ENCODE results near the gene EML6. TPM values are rescaled to one million over a fixed set of nuclear protein-coding genes. Genes with fewer than 3 reads are reported as not detected.

Gene EML6
- total RNA-seq, 2 experiments from 2014 or later, result 0.95 to 1.8 TPM

GRCh38 chr2:55003706-55004639, 280.5 kb downstream of the EML6 start:
- DNase-seq, result no peak
- ChIA-PET CTCF (interaction anchor here (1.8 kb wide), 1 partner anchor 165 kb away, joined by 6 read pairs; no protein-coding TSS in a partner anchor), POLR2A (no interaction called here)
- Mint-ChIP-seq H3K27me3 (no peaks in the 10 kb centered on the region), H3K36me3 (ENCODE audit: low read depth) (peaks cover 2% of the 10 kb centered on the region), H3K27ac (no peak overlapping the region), H3K4me1 (peaks cover 28% of the 10 kb centered on the region), H3K4me3 (no peak overlapping the region), H3K9me3 (no peaks in the 10 kb centered on the region)

GRCh38 chr2:55006306-55006705, 282.8 kb downstream of the EML6 start:
- ChIA-PET POLR2A (no interaction called here), CTCF (interaction anchor here (0.9 kb wide), 1 partner anchor 107 kb away, joined by 3 read pairs; no protein-coding TSS in a partner anchor)
- H3K9me3 Mint-ChIP-seq, result no peaks in the 10 kb centered on the region
- peaks cover 37% of the 10 kb centered on the region for H3K4me1 Mint-ChIP-seq
- no peak overlapping the region for H3K4me3 Mint-ChIP-seq
- H3K36me3 Mint-ChIP-seq (ENCODE audit: low read depth), result peaks cover 2% of the 10 kb centered on the region
- H3K27me3 Mint-ChIP-seq, result no peaks in the 10 kb centered on the region
- no peak for DNase-seq
- H3K27ac Mint-ChIP-seq, result no peak overlapping the region

GRCh38 chr2:55009277-55010060, 286.0 kb downstream of the EML6 start:
- H3K9me3 Mint-ChIP-seq, result no peaks in the 10 kb centered on the region
- peak overlapping the region; percentile 76 for H3K27ac Mint-ChIP-seq
- no peaks in the 10 kb centered on the region for H3K27me3 Mint-ChIP-seq
- DNase-seq, result no peak
- peaks cover 2% of the 10 kb centered on the region for H3K36me3 Mint-ChIP-seq (ENCODE audit: low read depth)
- ChIA-PET CTCF (interaction anchor here (1.5 to 2.3 kb wide), 5 partner anchors 10 to 165 kb away, joined by 4 to 8 read pairs (median 5); partner anchors contain the start of gene RTN4), POLR2A (interaction anchor here (0.9 to 3.7 kb wide), 6 partner anchors 10 to 156 kb away, joined by 3 to 24 read pairs (median 4); partner anchors contain the start of gene RTN4)
- peak overlapping the region; percentile 78 for H3K4me3 Mint-ChIP-seq
- H3K4me1 Mint-ChIP-seq, result peaks cover 43% of the 10 kb centered on the region

- H3K4me1 Mint-ChIP-seq, result peaks cover 46% of the 10 kb centered on the region
- no peaks in the 10 kb centered on the region for H3K27me3 Mint-ChIP-seq
- H3K27ac Mint-ChIP-seq, result peak overlapping the region; percentile 76
- H3K4me3 Mint-ChIP-seq, result peak overlapping the region; percentile 78
- peaks cover 2% of the 10 kb centered on the region for H3K36me3 Mint-ChIP-seq (ENCODE audit: low read depth)
- ChIA-PET POLR2A (interaction anchor here (0.9 to 3.7 kb wide), 6 partner anchors 10 to 155 kb away, joined by 3 to 24 read pairs (median 4); partner anchors contain the start of gene RTN4), CTCF (interaction anchor here (0.8 to 2.3 kb wide), 7 partner anchors 11 to 164 kb away, joined by 3 to 8 read pairs (median 5); partner anchors contain the start of gene RTN4)
- H3K9me3 Mint-ChIP-seq, result no peaks in the 10 kb centered on the region
- DNase-seq, result peak; percentile 56
Observed at GRCh38 chr2:55010149-55010591, 286.7 kb downstream of the EML6 start.

GRCh38 chr2:55010915-55011314, 287.5 kb downstream of the EML6 start:
- H3K27me3 Mint-ChIP-seq, result no peaks in the 10 kb centered on the region
- no peak overlapping the region for H3K27ac Mint-ChIP-seq
- no peaks in the 10 kb centered on the region for H3K9me3 Mint-ChIP-seq
- DNase-seq, result no peak
- peaks cover 46% of the 10 kb centered on the region for H3K4me1 Mint-ChIP-seq
- CTCF ChIA-PET, result interaction anchor here (0.8 to 2.3 kb wide), 7 partner anchors 11 to 163 kb away, joined by 3 to 8 read pairs (median 5); partner anchors contain the start of gene RTN4
- H3K36me3 Mint-ChIP-seq (ENCODE audit: low read depth), result peaks cover 2% of the 10 kb centered on the region
- POLR2A ChIA-PET, result interaction anchor here (1.5 to 3.7 kb wide), 2 partner anchors 15 to 39 kb away, joined by 5 to 24 read pairs; partner anchors contain the start of gene RTN4
- H3K4me3 Mint-ChIP-seq, result no peak overlapping the region

GRCh38 chr2:55011831-55012671, 288.6 kb downstream of the EML6 start:
- H3K4me3 Mint-ChIP-seq, result no peak overlapping the region
- no peak overlapping the region for H3K27ac Mint-ChIP-seq
- peaks cover 35% of the 10 kb centered on the region for H3K4me1 Mint-ChIP-seq
- H3K36me3 Mint-ChIP-seq (ENCODE audit: low read depth), result peaks cover 2% of the 10 kb centered on the region
- H3K27me3 Mint-ChIP-seq, result no peaks in the 10 kb centered on the region
- no peak for DNase-seq
- ChIA-PET POLR2A (interaction anchor here (0.7 to 3.7 kb wide), 3 partner anchors 34 to 38 kb away, joined by 3 to 24 read pairs (median 7); partner anchors contain the start of gene RTN4), CTCF (interaction anchor here (0.9 to 2.3 kb wide), 8 partner anchors 36 to 307 kb away, joined by 3 to 8 read pairs (median 4); partner anchors contain the start of gene RTN4)
- H3K9me3 Mint-ChIP-seq, result no peaks in the 10 kb centered on the region

GRCh38 chr2:55012672-55013484, 289.4 kb downstream of the EML6 start:
- DNase-seq, result no peak
- Mint-ChIP-seq H3K27ac (no peak overlapping the region), H3K4me3 (no peak overlapping the region), H3K36me3 (ENCODE audit: low read depth) (peaks cover 2% of the 10 kb centered on the region), H3K4me1 (peaks cover 27% of the 10 kb centered on the region), H3K27me3 (no peaks in the 10 kb centered on the region), H3K9me3 (no peaks in the 10 kb centered on the region)
- ChIA-PET CTCF (interaction anchor here (0.9 to 3.7 kb wide), 10 partner anchors 35 to 491 kb away, joined by 3 to 24 read pairs (median 4); partner anchors contain the start of gene RTN4), POLR2A (interaction anchor here (0.7 to 1.0 kb wide), 2 partner anchors 33 to 38 kb away, joined by 3 to 7 read pairs; partner anchors contain the start of gene RTN4)

- Mint-ChIP-seq H3K4me3 (no peak overlapping the region), H3K4me1 (peaks cover 25% of the 10 kb centered on the region), H3K27ac (no peak overlapping the region), H3K9me3 (no peaks in the 10 kb centered on the region), H3K36me3 (ENCODE audit: low read depth) (peaks cover 2% of the 10 kb centered on the region), H3K27me3 (no peaks in the 10 kb centered on the region)
- CTCF ChIA-PET, result interaction anchor here (0.6 to 3.7 kb wide), 6 partner anchors 34 to 492 kb away, joined by 3 to 24 read pairs (median 4); partner anchors contain the start of gene RTN4
- DNase-seq, result no peak
- POLR2A ChIA-PET, result no interaction called here
Observed at GRCh38 chr2:55013936-55014335, 290.5 kb downstream of the EML6 start.

GRCh38 chr2:55014962-55015939, 291.8 kb downstream of the EML6 start:
- peaks cover 2% of the 10 kb centered on the region for H3K36me3 Mint-ChIP-seq (ENCODE audit: low read depth)
- H3K27me3 Mint-ChIP-seq, result no peaks in the 10 kb centered on the region
- POLR2A ChIA-PET, result no interaction called here
- H3K4me3 Mint-ChIP-seq, result no peak overlapping the region
- no peak overlapping the region for H3K27ac Mint-ChIP-seq
- CTCF ChIA-PET, result interaction anchor here (0.9 to 3.7 kb wide), 6 partner anchors 35 to 162 kb away, joined by 4 to 24 read pairs (median 6); partner anchors contain the start of gene RTN4
- DNase-seq, result peak; percentile 34
- H3K9me3 Mint-ChIP-seq, result no peaks in the 10 kb centered on the region
- peaks cover 16% of the 10 kb centered on the region for H3K4me1 Mint-ChIP-seq

- Mint-ChIP-seq H3K4me1 (peaks cover 4% of the 10 kb centered on the region), H3K27ac (no peak overlapping the region), H3K36me3 (ENCODE audit: low read depth) (peaks cover 2% of the 10 kb centered on the region), H3K27me3 (no peaks in the 10 kb centered on the region), H3K4me3 (no peak overlapping the region), H3K9me3 (no peaks in the 10 kb centered on the region)
- POLR2A ChIA-PET, result no interaction called here
- CTCF ChIA-PET, result interaction anchor here (2.1 kb wide), 1 partner anchor 33 kb away, joined by 6 read pairs; the partner anchor contains the start of gene RTN4
- DNase-seq, result no peak
Observed at GRCh38 chr2:55017428-55017827, 294.0 kb downstream of the EML6 start.
